Measurements from ENCODE around the gene NPVF. TPM values are rescaled to one million over a fixed set of nuclear protein-coding genes. Genes with fewer than 3 reads are reported as not detected.

The NPVF gene
- total and polyA plus RNA-seq, 2 of the 8 experiments (the other 6 are each of a cell fraction or from before 2014, with no cell fraction given): not detected

- TF ChIP-seq CTBP2 (IDR thresholded peaks at IDR 0.05; ENCODE audit: borderline replicate concordance, insufficient read depth, insufficient read length, low read length) (no peak), NRF1 (IDR thresholded peaks at IDR 0.05; ENCODE audit: low read depth, low read length) (no peak), TAF1 (IDR thresholded peaks at IDR 0.05; ENCODE audit: low read depth, low read length) (no peak), CBX8 (IDR thresholded peaks at IDR 0.05; ENCODE audit: borderline replicate concordance, low read depth, low read length) (no peak), YY1 (IDR thresholded peaks at IDR 0.05; ENCODE audit: low read depth, low read length) (no peak), JUN (IDR thresholded peaks at IDR 0.05; ENCODE audit: low read depth, low read length) (no peak), POLR2AphosphoS5 (IDR thresholded peaks at IDR 0.05; ENCODE audit: low read depth, low read length) (no peak), CHD2 (IDR thresholded peaks at IDR 0.05; ENCODE audit: low read length) (no peak)
These were observed 32.0 kb downstream of the NPVF start (continued) for GRCh38 chr7:25196132-25196896.

All from H1 (cell line).